HG03196 (cell line): Measurements from ENCODE around the gene ILKAP.
"Not testable (repeated sequence)": the region's sequence is repeated elsewhere in the genome, so short reads cannot be mapped to it uniquely, and the experiment has no call there.

Experiments used
- ATAC-seq: cut with Tn5 transposase; IDR thresholded peaks from one replicate; pipeline ENCODE4 v1.9.1; 2021; ENCODE audit not compliant: unreplicated experiment

Gene ILKAP

GRCh38 chr2:238202326-238203093 lies 985 bp downstream of the ILKAP start:
- ATAC-seq, result no peak

- no peak for ATAC-seq
Measured at GRCh38 chr2:238190445-238190844, 13.1 kb downstream of the ILKAP start.

GRCh38 chr2:238187618-238188548 lies 15.6 kb downstream of the ILKAP start:
- no peak for ATAC-seq

GRCh38 chr2:238183821-238184220 lies 19.7 kb downstream of the ILKAP start:
- no peak for ATAC-seq

- ATAC-seq, result no peak
Measured at GRCh38 chr2:238182362-238182761, 21.1 kb downstream of the ILKAP start.

- no peak for ATAC-seq
Measured at GRCh38 chr2:238180554-238180953, 22.9 kb downstream of the ILKAP start.

GRCh38 chr2:238176613-238177012 lies 26.9 kb downstream of the ILKAP start:
- no peak for ATAC-seq

GRCh38 chr2:238174701-238175100 lies 28.8 kb downstream of the ILKAP start:
- ATAC-seq, result no peak

- no peak for ATAC-seq
Measured at GRCh38 chr2:238174291-238174690, 29.2 kb downstream of the ILKAP start.

GRCh38 chr2:238173692-238174091 lies 29.8 kb downstream of the ILKAP start:
- no peak for ATAC-seq

- ATAC-seq, result no peak
Measured at GRCh38 chr2:238172439-238172838, 31.1 kb downstream of the ILKAP start.

GRCh38 chr2:238171575-238172187 lies 31.8 kb downstream of the ILKAP start:
- ATAC-seq, result no peak

- not testable (repeated sequence) for ATAC-seq
Measured at GRCh38 chr2:238171072-238171431, 32.4 kb downstream of the ILKAP start.

- ATAC-seq, result no peak
Measured at GRCh38 chr2:238170386-238171071, 33.0 kb downstream of the ILKAP start.

- no peak for ATAC-seq
Measured at GRCh38 chr2:238169708-238170251, 33.7 kb downstream of the ILKAP start.

- ATAC-seq, result no peak
Measured at GRCh38 chr2:238169048-238169707, 34.3 kb downstream of the ILKAP start.

GRCh38 chr2:238168196-238169047 lies 35.1 kb downstream of the ILKAP start:
- no peak for ATAC-seq

- ATAC-seq, result no peak
Measured at GRCh38 chr2:238167761-238168160, 35.7 kb downstream of the ILKAP start.

- no peak for ATAC-seq
Measured at GRCh38 chr2:238167344-238167715, 36.2 kb downstream of the ILKAP start.
